PFSK-1 (cell line): ENCODE measurements around the gene YIPF1.

Experiments used
- POLR2AphosphoS5 ChIP-seq: IDR thresholded peaks from 2 replicates; pipeline ENCODE4 v1.6.1; 2012; ENCODE audit warnings: low read depth, mild to moderate bottlenecking, control low read depth, low read length, moderate library complexity
- SIN3A ChIP-seq: IDR thresholded peaks from 2 replicates; pipeline ENCODE4 v1.6.1; 2012; ENCODE audit warnings: mild to moderate bottlenecking, low read length, moderate library complexity, borderline replicate concordance; ENCODE audit not compliant: insufficient read depth
- TF ChIP-seq, protein P1 (sequence below), 2 experiments: IDR thresholded peaks; 2 replicates each; pipeline versions ENCODE4 v1.6.1 to v1.8.0; 2011 to 2012; ENCODE audit warnings: low read depth in 2 of 2, low read length in 2 of 2, control low read depth in 1 of 2, inconsistent platforms in 1 of 2, mild to moderate bottlenecking in 1 of 2, moderate library complexity in 1 of 2; ENCODE audit not compliant: insufficient read depth in 1 of 2

DNA sequence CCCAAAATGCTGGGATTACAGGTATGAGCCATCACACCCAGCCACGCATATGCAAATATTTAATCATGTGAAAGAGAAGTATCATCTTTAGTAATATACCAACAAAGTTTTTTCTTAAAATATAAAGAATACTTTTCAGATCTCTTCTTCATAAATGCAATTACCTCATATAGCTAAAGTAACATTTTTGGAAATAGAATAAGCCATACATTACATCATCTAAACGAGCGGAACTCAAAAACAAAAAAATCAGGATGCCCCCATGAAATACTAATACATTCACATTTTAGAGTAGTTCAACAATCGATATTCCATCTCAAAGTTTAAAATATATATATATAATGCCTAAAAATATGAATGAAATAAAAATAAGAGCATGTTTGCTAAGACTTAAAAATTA is 56.2 kb downstream of the YIPF1 start:
- no peak for TF ChIP-seq POLR2AphosphoS5
- TF ChIP-seq SIN3A = no peak
- TF ChIP-seq, protein P1, sequence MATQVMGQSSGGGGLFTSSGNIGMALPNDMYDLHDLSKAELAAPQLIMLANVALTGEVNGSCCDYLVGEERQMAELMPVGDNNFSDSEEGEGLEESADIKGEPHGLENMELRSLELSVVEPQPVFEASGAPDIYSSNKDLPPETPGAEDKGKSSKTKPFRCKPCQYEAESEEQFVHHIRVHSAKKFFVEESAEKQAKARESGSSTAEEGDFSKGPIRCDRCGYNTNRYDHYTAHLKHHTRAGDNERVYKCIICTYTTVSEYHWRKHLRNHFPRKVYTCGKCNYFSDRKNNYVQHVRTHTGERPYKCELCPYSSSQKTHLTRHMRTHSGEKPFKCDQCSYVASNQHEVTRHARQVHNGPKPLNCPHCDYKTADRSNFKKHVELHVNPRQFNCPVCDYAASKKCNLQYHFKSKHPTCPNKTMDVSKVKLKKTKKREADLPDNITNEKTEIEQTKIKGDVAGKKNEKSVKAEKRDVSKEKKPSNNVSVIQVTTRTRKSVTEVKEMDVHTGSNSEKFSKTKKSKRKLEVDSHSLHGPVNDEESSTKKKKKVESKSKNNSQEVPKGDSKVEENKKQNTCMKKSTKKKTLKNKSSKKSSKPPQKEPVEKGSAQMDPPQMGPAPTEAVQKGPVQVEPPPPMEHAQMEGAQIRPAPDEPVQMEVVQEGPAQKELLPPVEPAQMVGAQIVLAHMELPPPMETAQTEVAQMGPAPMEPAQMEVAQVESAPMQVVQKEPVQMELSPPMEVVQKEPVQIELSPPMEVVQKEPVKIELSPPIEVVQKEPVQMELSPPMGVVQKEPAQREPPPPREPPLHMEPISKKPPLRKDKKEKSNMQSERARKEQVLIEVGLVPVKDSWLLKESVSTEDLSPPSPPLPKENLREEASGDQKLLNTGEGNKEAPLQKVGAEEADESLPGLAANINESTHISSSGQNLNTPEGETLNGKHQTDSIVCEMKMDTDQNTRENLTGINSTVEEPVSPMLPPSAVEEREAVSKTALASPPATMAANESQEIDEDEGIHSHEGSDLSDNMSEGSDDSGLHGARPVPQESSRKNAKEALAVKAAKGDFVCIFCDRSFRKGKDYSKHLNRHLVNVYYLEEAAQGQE (IDR thresholded peaks at IDR 0.05; ENCODE audit: insufficient read depth in 1 of 2, low read depth in 2 of 2, low read length in 2 of 2) = no peak
